LNCaP clone FGC (cell line): ENCODE measurements around the gene CMKLR1.

Experiments used
- DNase-seq: peaks from one replicate; pipeline ENCODE4 v3.0.0-alpha.2; 2011; ENCODE audit warnings: low read depth
- H3K4me3 ChIP-seq: 2 replicates; pipeline ENCODE4 v1.5.1; 2011; ENCODE audit warnings: mild to moderate bottlenecking, low read depth, low read length, control low read depth
- TF ChIP-seq, protein P1 (sequence below): IDR thresholded peaks from 2 replicates; pipeline ENCODE4 v1.5.1; 2012; ENCODE audit warnings: mild to moderate bottlenecking; ENCODE audit not compliant: control insufficient read depth, insufficient read depth; ENCODE audit errors: extremely low read depth

The CMKLR1 gene

DNA sequence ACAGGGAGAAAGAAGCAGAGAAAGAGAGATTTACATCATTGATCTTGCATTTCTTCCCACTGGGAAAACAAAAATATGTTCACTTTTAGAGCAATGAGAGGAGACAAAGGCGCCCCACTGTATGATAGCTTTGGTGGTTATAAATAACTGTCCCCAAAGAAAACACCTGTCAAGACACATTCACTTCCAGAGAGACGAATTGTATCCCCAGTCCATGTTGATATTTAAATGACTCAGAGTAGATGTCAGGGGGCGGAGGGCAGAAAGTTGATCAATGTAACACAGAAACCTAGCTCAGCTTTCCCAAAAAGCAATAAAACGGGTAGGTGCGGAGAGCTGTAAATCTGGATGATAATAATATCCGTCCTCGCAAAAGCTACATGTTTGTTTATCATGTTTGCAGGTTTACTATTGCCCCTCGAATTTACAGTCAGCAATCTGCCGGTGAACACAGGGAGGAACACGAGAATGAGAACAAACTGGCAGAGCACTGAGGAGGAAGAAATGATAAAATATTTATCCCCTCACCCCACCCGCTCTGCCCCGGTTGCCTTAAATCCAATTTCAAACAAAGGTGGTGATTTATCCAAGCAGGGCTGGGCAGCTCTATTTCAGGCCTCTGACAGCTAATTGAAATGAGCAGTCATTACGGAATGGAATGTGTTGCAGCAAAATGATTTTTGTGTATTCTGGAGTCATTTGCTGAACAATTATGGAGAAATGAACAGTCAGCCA is 84.4 kb downstream of the CMKLR1 start:
- no peak overlapping the region for H3K4me3 ChIP-seq
- TF ChIP-seq, protein P1, sequence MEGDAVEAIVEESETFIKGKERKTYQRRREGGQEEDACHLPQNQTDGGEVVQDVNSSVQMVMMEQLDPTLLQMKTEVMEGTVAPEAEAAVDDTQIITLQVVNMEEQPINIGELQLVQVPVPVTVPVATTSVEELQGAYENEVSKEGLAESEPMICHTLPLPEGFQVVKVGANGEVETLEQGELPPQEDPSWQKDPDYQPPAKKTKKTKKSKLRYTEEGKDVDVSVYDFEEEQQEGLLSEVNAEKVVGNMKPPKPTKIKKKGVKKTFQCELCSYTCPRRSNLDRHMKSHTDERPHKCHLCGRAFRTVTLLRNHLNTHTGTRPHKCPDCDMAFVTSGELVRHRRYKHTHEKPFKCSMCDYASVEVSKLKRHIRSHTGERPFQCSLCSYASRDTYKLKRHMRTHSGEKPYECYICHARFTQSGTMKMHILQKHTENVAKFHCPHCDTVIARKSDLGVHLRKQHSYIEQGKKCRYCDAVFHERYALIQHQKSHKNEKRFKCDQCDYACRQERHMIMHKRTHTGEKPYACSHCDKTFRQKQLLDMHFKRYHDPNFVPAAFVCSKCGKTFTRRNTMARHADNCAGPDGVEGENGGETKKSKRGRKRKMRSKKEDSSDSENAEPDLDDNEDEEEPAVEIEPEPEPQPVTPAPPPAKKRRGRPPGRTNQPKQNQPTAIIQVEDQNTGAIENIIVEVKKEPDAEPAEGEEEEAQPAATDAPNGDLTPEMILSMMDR: no peak
- no peak for DNase-seq

DNA sequence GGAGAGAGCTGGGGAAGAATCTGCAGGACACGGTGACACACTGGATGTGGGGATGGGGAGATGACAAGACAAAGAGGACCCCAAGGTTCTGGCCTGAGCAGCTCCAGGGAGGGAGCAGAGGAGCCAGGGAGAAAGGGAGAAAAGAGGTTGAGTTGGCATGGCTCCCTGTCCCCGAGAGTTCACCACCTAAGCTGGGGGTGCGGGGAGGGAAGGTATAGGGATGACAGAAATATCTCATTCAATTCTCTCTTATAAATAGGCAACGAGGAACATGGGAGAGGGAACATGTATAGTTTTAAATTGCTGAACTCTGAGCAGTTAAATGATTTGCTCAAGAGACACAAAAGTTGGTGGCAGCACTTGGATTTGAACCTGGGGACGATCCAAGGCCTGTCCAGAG is 85.1 kb downstream of the CMKLR1 start:
- H3K4me3 ChIP-seq: no peak overlapping the region
- DNase-seq: no peak
- TF ChIP-seq, protein P1: no peak

DNA sequence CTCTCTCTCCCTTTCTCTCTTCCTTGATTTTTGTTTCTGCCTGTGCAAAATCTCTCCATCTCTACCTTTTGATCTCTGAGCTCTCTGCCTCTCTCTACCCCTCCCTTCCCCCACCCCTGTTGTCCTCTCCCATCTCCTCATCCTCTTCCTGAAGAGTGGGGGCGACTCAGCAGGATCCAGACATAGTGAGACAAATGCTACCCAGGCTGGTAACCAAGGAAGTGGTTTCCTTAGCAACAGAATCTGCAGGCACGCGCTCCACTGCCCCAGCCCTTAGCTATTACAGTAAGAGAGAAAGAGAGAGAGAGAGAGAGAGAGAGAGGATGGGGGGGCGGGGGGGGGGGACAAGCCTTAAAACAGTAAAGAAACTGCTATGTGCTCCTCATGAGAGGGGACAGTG is 85.6 kb downstream of the CMKLR1 start:
- TF ChIP-seq, protein P1: no peak
- DNase-seq: no peak
- H3K4me3 ChIP-seq: no peak overlapping the region

DNA sequence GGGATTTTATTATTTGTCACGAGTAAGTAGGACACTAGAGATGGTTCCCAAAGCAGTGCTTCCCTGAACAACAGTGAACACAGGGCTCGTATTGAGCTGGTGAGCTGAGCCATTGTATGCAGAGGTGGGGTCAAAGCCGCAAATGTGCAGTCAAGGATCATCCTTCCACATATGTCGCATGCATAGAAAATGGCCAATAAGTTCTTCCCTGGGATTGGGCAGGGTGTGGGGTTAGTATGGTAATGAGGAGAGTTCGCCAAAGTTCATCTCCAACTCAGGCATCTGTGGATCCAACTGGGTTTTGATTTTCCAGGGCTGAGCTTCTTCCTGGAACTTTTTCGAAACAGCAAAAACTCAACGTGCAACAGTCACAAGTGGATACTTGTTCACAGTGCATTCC is 86.6 kb downstream of the CMKLR1 start:
- TF ChIP-seq, protein P1: no peak
- no peak for DNase-seq
- H3K4me3 ChIP-seq: no peak overlapping the region

DNA sequence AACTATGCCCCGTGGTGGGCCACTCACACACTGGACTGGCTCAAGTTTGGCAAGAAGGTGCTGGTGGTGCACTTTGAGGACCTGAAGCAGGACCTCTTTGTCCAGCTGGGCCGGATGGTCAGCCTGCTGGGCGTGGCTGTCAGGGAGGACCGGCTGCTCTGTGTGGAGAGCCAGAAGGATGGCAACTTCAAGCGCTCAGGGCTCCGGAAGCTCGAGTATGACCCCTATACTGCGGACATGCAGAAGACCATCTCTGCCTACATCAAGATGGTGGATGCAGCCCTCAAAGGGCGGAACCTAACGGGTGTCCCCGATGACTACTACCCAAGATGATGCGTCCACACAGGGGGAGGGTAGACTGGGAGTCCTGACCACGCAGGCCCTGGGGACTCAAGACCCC is 91.1 kb downstream of the CMKLR1 start:
- TF ChIP-seq, protein P1: no peak
- no peak for DNase-seq
- H3K4me3 ChIP-seq: no peak overlapping the region

DNA sequence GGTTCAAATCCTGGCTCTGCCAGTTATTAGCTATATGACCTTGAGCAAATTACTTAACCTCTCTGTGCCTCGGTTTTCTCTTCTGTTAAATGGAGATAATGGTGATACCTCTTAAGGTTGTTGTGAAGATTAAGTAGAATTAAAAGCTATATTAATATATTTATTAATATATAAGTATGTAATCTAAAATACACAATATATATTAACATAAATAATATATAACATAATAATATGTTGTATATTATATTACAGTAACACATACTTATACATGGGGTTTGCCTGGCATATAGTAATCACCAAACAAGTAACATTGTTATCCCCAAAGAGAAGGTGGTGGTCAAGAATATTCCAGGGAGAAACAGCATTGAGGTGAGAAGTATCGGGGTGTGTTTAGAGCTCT is 92.0 kb downstream of the CMKLR1 start:
- TF ChIP-seq, protein P1: no peak
- DNase-seq: no peak
- H3K4me3 ChIP-seq: no peak overlapping the region
